ENCODE data around the gene LDAH.
"Not testable (repeated sequence)": the region's sequence is repeated elsewhere in the genome, so short reads cannot be mapped to it uniquely, and the experiment has no call there.

DNA sequence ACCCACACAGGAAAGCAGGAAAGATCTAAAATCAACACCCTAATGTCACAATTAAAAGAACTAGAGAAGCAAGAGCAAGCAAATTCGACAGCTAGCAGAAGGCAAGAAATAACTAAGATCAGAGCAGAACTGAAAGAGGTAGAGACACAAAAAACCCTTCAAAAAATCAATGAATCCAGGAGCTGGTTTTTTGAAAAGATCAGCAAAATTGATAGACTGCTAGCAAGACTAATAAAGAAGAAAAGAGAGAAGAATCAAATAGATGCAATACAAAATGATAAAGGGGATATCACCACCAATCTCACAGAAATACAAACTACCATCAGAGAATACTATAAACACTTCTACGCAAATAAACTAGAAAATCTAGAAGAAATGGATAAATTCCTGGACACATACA, 108.5 kb downstream of the LDAH start:
- TF ChIP-seq, protein P1, sequence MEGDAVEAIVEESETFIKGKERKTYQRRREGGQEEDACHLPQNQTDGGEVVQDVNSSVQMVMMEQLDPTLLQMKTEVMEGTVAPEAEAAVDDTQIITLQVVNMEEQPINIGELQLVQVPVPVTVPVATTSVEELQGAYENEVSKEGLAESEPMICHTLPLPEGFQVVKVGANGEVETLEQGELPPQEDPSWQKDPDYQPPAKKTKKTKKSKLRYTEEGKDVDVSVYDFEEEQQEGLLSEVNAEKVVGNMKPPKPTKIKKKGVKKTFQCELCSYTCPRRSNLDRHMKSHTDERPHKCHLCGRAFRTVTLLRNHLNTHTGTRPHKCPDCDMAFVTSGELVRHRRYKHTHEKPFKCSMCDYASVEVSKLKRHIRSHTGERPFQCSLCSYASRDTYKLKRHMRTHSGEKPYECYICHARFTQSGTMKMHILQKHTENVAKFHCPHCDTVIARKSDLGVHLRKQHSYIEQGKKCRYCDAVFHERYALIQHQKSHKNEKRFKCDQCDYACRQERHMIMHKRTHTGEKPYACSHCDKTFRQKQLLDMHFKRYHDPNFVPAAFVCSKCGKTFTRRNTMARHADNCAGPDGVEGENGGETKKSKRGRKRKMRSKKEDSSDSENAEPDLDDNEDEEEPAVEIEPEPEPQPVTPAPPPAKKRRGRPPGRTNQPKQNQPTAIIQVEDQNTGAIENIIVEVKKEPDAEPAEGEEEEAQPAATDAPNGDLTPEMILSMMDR (IDR thresholded peaks at IDR 0.05): not testable (repeated sequence)
- not testable (repeated sequence) for TF ChIP-seq POLR2A, EP300, POLR2AphosphoS5 (IDR thresholded peaks at IDR 0.05)

Measured in sigmoid colon (tissue), 4 donors.